ENCODE results near the gene WBP2. TPM values are rescaled to one million over a fixed set of nuclear protein-coding genes. Genes with fewer than 3 reads are reported as not detected.

Gene WBP2
- total RNA-seq, 1 experiment from 2014 or later: 72.3 TPM

GRCh38 chr17:75829747-75830146 is 25.4 kb downstream of the WBP2 start:
- Histone ChIP-seq H3K27me3 (replicated peaks; ENCODE audit: control insufficient read depth, insufficient read depth, low read length) (no peaks in the 10 kb centered on the region), H3K4me3 (ENCODE audit: low read depth, low read length) (no peak overlapping the region), H3K36me3 (ENCODE audit: control insufficient read depth, insufficient read depth, low read length) (no peaks in the 10 kb centered on the region; the same call in 1 of the 2 replicates), H3K9me3 (no peaks in the 10 kb centered on the region), H3K4me1 (peaks cover 4% of the 10 kb centered on the region; the same call in 1 of the 2 replicates)
- ChIA-PET CTCF (interaction anchor here (0.6 to 1.9 kb wide), 8 partner anchors 9 to 66 kb away, joined by 3 to 11 read pairs (median 4); partner anchors contain the start of genes UNC13D and WBP2), POLR2A (no interaction called here)
- TF ChIP-seq CTCF (IDR thresholded peaks at IDR 0.05; ENCODE audit: insufficient read depth in 1 of 2, low read depth in 1 of 2, low read length in 1 of 2, severe bottlenecking in 1 of 2, unreplicated experiment in 1 of 2): no peak
- Mint-ChIP-seq H3K36me3 (ENCODE audit: insufficient read depth, unreplicated experiment) (peaks cover 21% of the 10 kb centered on the region), H3K4me3 (ENCODE audit: unreplicated experiment) (no peak overlapping the region), H3K27me3 (ENCODE audit: insufficient read depth, unreplicated experiment) (no peaks in the 10 kb centered on the region), H3K4me1 (ENCODE audit: low read depth, unreplicated experiment) (peaks cover 11% of the 10 kb centered on the region), H3K9me3 (ENCODE audit: unreplicated experiment) (no peaks in the 10 kb centered on the region), H3K27ac (ENCODE audit: unreplicated experiment) (no peak overlapping the region)
- intact Hi-C loops (cut with micrococcal nuclease; ENCODE audit: unreplicated experiment): loop anchor here (5.0 kb wide), 1 partner anchor 42 kb away; no protein-coding TSS in a partner anchor
- no peak for DNase-seq
- BruUV-seq (replicated peaks): no TSS peak

GRCh38 chr17:75828741-75829140 is 26.4 kb downstream of the WBP2 start:
- Mint-ChIP-seq H3K27ac (ENCODE audit: unreplicated experiment) (no peak overlapping the region), H3K9me3 (ENCODE audit: unreplicated experiment) (no peaks in the 10 kb centered on the region), H3K36me3 (ENCODE audit: insufficient read depth, unreplicated experiment) (peaks cover 21% of the 10 kb centered on the region), H3K27me3 (ENCODE audit: insufficient read depth, unreplicated experiment) (no peaks in the 10 kb centered on the region), H3K4me3 (ENCODE audit: unreplicated experiment) (no peak overlapping the region), H3K4me1 (ENCODE audit: low read depth, unreplicated experiment) (peaks cover 11% of the 10 kb centered on the region)
- no TSS peak for BruUV-seq (replicated peaks)
- POLR2A ChIA-PET: no interaction called here
- no peaks in the 10 kb centered on the region; the same call in 1 of the 2 replicates for H3K36me3 ChIP-seq (ENCODE audit: control insufficient read depth, insufficient read depth, low read length)
- H3K4me3 ChIP-seq (ENCODE audit: low read depth, low read length): no peak overlapping the region
- CTCF ChIA-PET: no interaction called here
- no peak for TF ChIP-seq CTCF (IDR thresholded peaks at IDR 0.05; ENCODE audit: insufficient read depth in 1 of 2, low read depth in 1 of 2, low read length in 1 of 2, severe bottlenecking in 1 of 2, unreplicated experiment in 1 of 2)
- intact Hi-C loops (cut with micrococcal nuclease; ENCODE audit: unreplicated experiment): loop anchor here (5.0 kb wide), 1 partner anchor 41 kb away; no protein-coding TSS in a partner anchor
- no peaks in the 10 kb centered on the region for H3K27me3 ChIP-seq (replicated peaks; ENCODE audit: control insufficient read depth, insufficient read depth, low read length)
- no peaks in the 10 kb centered on the region for H3K9me3 ChIP-seq
- no peak for DNase-seq
- peaks cover 4% of the 10 kb centered on the region; the same call in 1 of the 2 replicates for H3K4me1 ChIP-seq

- H3K4me3 ChIP-seq (ENCODE audit: low read depth, low read length): no peak overlapping the region
- peaks cover 4% of the 10 kb centered on the region; the same call in 1 of the 2 replicates for H3K4me1 ChIP-seq
- Mint-ChIP-seq H3K36me3 (ENCODE audit: insufficient read depth, unreplicated experiment) (peaks cover 21% of the 10 kb centered on the region), H3K27me3 (ENCODE audit: insufficient read depth, unreplicated experiment) (no peaks in the 10 kb centered on the region), H3K4me3 (ENCODE audit: unreplicated experiment) (no peak overlapping the region), H3K4me1 (ENCODE audit: low read depth, unreplicated experiment) (peaks cover 6% of the 10 kb centered on the region), H3K9me3 (ENCODE audit: unreplicated experiment) (no peaks in the 10 kb centered on the region), H3K27ac (ENCODE audit: unreplicated experiment) (no peak overlapping the region)
- no peaks in the 10 kb centered on the region for H3K27me3 ChIP-seq (replicated peaks; ENCODE audit: control insufficient read depth, insufficient read depth, low read length)
- no peak for TF ChIP-seq CTCF (IDR thresholded peaks at IDR 0.05; ENCODE audit: insufficient read depth in 1 of 2, low read depth in 1 of 2, low read length in 1 of 2, severe bottlenecking in 1 of 2, unreplicated experiment in 1 of 2)
- ChIA-PET POLR2A (no interaction called here), CTCF (no interaction called here)
- no peaks in the 10 kb centered on the region; the same call in 1 of the 2 replicates for H3K36me3 ChIP-seq (ENCODE audit: control insufficient read depth, insufficient read depth, low read length)
- no peak for DNase-seq
- BruUV-seq (replicated peaks): no TSS peak
- no peaks in the 10 kb centered on the region for H3K9me3 ChIP-seq
- intact Hi-C loops (cut with micrococcal nuclease; ENCODE audit: unreplicated experiment): loop anchor here (5.0 kb wide), 1 partner anchor 41 kb away; no protein-coding TSS in a partner anchor
Observed at GRCh38 chr17:75828076-75828400, 27.1 kb downstream of the WBP2 start.

Measured in Caco-2 (cell line).